HFF-Myc (cell line): ENCODE results near the gene POU2F3.

ENCODE experiments used
- DNase-seq: peaks from one replicate; pipeline ENCODE4 v3.0.0-alpha.2; 2011; ENCODE audit warnings: low read depth; ENCODE audit errors: extremely low read depth
- H3K4me3 ChIP-seq: replicated peaks from 2 replicates; pipeline ENCODE4 v1.5.1; 2011; ENCODE audit warnings: low read depth, mild to moderate bottlenecking, control low read depth, low read length
- CTCF ChIP-seq: IDR thresholded peaks from 2 replicates; pipeline ENCODE4 v1.5.1; 2012; ENCODE audit warnings: mild to moderate bottlenecking, low read depth, low read length, control low read depth; ENCODE audit errors: missing control alignments

The POU2F3 gene

GRCh38 chr11:120283124-120283523, 43.2 kb downstream of the POU2F3 start:
- no peak for TF ChIP-seq CTCF
- H3K4me3 ChIP-seq, result no peak overlapping the region
- DNase-seq, result no peak

GRCh38 chr11:120284272-120284671, 44.3 kb downstream of the POU2F3 start:
- TF ChIP-seq CTCF, result no peak
- DNase-seq, result no peak
- no peak overlapping the region for H3K4me3 ChIP-seq

- DNase-seq, result no peak
- no peak for TF ChIP-seq CTCF
- H3K4me3 ChIP-seq, result no peak overlapping the region
Observed at GRCh38 chr11:120285256-120285655, 45.3 kb downstream of the POU2F3 start.

- H3K4me3 ChIP-seq, result no peak overlapping the region
- TF ChIP-seq CTCF, result no peak
- no peak for DNase-seq
Observed at GRCh38 chr11:120288021-120288420, 48.1 kb downstream of the POU2F3 start.

- no peak overlapping the region for H3K4me3 ChIP-seq
- no peak for TF ChIP-seq CTCF
- no peak for DNase-seq
Observed at GRCh38 chr11:120289426-120289825, 49.5 kb downstream of the POU2F3 start.

- DNase-seq, result no peak
- TF ChIP-seq CTCF, result no peak
- H3K4me3 ChIP-seq, result no peak overlapping the region
Observed at GRCh38 chr11:120290956-120291355, 51.0 kb downstream of the POU2F3 start.

- H3K4me3 ChIP-seq, result no peak overlapping the region
- DNase-seq, result no peak
- TF ChIP-seq CTCF, result no peak
Observed at GRCh38 chr11:120293038-120293800, 53.3 kb downstream of the POU2F3 start.
